GM18868 (cell line): Measurements from ENCODE around the gene KANSL1.

ENCODE experiments used
- ATAC-seq: cut with Tn5 transposase; IDR thresholded peaks from one replicate; pipeline ENCODE4 v1.9.1; 2021; ENCODE audit warnings: mild to moderate bottlenecking, moderate library complexity; ENCODE audit not compliant: unreplicated experiment

Gene KANSL1

DNA sequence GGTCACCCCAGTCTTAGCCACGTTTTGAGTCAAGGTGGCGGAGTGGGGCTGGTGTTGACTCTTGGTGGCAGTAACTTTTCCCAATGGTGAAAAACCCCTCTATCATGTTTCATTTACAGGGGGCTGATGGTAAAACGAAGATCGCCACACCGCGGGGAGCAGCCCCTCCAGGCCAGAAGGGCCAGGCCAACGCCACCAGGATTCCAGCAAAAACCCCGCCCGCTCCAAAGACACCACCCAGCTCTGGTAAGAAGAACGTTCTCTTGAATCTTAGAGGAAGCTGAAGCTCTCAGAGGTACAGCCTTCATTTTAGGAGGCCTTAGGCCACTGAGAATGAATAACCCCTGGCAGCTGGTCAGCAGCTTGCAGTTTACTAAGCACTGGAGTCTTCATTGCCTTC is 201.9 kb downstream of the KANSL1 start:
- no peak for ATAC-seq

DNA sequence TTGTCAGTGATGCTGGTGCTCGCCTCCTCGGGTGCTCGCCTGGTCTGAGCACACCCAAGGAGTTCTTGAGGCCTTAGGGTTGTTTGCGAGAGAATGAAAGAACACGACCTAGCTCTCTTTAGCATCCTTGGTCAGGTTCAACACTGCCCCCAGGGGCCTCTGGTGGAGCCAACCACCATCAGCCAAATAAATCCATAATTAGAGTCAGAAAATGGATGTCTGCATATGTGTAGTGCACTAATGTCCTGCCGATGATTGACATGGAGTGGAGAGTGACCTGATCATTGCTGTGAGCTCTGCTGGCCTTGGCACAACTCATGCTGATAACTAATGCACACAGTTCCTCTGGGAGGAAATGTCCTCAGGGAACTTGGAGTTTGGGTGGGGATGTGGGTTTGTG is 202.3 kb downstream of the KANSL1 start:
- ATAC-seq, result no peak

DNA sequence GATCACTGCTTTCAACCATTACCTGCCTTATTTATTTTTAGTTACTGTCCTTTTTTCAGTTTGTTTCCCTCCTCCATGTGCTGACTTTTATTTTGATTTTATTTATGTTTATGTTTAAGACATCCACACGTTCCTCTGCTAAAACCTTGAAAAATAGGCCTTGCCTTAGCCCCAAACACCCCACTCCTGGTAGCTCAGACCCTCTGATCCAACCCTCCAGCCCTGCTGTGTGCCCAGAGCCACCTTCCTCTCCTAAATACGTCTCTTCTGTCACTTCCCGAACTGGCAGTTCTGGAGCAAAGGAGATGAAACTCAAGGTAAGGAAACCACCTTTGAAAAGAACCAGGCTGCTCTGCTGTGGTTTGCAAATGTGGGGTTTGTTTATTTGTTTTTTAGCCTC is 203.5 kb downstream of the KANSL1 start:
- ATAC-seq, result no peak

DNA sequence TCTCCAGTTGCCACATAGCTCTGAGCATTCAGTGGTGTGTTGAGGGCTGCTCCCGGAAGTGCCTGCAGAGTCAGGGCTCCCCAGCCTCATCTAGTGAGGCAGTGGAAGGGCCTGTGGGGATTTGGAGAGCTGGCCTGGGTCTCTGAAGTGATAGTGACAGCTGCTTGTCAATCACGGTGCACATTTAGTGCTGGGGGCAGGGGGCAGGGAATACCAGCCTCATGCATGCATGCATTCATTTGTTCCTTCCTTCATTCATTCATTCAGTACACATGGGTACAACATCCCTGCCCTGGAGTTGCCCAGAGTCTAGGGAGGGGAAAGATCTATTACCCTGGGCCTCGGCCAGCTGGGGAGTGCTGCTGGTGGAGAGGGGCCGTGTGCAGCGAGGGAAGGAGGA is 205.5 kb downstream of the KANSL1 start:
- ATAC-seq, result no peak

DNA sequence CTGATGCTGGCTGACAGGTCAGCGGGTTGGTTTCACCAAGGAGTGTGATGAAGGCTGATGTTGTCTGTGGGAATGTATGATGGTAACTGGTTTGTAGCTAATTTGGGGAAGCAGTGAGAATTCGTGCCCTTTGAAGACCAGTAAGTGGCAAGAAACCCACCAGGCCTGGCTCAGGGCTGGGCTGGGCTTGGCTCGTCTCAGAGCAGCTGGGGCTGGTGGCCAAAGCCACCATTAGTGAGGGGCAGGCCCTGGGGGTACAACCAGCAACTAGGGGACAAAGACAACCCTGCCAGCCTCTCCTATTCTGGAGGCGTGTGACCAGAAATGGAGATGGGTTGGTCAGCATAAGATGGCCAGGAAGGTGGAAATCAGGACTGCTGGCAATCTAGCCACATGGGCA is 207.2 kb downstream of the KANSL1 start:
- ATAC-seq, result no peak

DNA sequence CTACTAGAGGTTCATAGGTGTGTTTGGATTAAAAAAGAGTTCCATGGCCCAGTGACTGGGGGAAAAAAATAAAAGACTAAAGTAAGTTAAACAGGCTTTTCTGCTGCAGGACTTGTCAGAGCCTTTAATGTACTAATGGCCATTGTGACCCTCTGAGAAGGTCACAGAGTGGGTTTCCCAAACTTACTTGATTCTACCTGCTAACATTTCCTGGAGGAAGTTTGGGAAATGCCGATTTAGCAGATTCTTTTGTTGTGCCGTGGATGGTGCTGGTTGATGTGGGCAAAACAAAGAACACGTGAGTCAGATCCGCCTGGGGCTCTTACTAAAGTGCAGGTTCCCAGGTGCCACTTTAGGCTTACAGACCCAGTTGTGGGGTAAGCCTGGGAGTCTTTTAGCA is 207.8 kb downstream of the KANSL1 start:
- no peak for ATAC-seq

DNA sequence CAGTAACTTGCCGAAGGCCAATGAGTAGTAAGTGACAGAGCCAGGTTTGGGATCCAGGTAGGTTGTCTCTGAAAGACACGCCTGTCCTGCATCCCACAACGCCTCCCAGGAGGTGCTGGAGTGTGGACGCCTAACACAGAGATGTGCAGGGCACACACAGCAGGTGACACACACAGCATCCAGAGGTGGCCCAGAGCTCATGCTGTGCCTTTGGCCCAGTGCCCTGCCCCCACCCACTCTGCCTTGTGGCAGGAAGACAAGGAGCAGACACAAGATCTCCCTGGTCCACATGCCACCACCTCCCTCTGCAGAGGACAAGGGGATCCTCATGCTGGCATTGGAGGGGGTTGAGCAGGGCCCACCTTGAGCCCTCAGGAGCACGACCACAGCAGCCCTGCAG is 208.9 kb downstream of the KANSL1 start:
- ATAC-seq, result no peak

DNA sequence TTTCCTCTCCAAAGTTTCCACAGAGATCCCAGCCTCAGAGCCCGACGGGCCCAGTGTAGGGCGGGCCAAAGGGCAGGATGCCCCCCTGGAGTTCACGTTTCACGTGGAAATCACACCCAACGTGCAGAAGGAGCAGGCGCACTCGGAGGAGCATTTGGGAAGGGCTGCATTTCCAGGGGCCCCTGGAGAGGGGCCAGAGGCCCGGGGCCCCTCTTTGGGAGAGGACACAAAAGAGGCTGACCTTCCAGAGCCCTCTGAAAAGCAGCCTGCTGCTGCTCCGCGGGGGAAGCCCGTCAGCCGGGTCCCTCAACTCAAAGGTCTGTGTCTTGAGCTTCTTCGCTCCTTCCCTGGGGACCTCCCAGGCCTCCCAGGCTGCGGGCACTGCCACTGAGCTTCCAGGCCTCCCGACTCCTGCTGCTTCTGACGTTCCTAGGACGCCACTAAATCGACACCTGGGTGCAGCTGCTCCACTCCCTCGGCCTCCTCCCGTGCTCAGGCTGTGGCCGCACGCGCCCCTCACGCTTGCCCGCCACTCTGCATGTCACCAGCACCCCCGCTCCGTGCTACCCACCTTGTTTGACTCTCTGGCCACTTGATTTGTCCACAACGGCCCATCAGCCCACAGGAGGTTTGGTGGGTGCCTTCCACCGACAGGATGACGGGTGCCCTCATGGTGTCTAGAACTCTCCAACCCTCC is 209.5 kb downstream of the KANSL1 start:
- ATAC-seq, result no peak

DNA sequence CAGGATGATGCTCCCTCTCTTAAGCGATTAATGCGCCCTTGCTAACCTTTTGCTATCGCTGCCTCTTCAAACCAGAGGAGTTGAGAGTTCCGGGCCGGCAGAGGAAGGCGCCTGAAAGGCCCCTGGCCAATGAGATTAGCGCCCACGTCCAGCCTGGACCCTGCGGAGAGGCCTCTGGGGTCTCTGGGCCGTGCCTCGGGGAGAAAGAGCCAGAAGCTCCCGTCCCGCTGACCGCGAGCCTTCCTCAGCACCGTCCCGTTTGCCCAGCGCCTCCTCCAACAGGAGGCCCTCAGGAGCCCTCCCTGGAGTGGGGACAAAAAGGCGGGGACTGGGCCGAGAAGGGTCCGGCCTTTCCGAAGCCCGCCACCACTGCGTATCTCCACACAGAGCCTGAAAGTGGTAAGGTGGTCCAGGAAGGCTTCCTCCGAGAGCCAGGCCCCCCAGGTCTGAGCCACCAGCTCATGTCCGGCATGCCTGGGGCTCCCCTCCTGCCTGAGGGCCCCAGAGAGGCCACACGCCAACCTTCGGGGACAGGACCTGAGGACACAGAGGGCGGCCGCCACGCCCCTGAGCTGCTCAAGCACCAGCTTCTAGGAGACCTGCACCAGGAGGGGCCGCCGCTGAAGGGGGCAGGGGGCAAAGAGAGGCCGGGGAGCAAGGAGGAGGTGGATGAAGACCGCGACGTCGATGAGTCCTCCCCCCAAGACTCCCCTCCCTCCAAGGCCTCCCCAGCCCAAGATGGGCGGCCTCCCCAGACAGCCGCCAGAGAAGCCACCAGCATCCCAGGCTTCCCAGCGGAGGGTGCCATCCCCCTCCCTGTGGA is 210.2 kb downstream of the KANSL1 start:
- no peak for ATAC-seq

DNA sequence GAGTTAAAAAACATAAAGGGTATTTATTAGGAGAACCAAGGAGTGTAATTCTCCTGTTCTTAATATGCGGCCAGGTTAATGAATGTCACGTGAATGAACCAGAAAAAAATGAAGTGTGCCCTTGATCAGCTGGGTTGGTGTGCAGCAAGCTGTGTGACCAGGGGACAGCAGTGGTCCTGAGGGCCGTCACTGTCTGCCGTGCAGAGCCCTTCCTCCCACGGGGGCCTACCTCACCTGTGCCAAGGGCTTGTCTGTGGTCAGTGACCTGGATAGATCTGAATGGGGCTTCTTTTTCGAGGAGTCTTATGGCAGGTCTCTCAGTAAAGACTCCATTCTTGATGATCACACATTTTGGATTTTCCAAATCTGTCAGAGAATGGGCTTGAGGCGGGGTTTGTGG is 211.9 kb downstream of the KANSL1 start:
- ATAC-seq, result no peak

DNA sequence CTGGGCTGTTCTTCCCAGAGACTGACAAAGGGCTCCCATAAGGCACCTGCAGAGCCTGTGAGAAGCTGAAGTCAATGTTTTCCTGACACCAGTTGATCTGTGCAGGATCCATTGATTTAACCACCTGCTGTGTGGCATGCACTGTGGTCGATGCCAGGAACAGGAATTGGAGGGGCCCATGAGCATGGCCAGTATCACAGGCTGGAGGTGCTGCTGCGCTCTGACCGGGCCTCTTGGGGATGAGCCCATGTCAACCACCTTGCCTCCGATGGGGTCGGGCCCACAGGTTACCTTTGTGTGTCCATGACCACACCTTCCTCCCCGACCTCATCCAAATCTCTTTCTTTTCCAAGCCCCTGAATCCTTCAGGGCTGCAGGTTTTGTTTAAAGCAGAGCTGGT is 212.4 kb downstream of the KANSL1 start:
- no peak for ATAC-seq
